IPS DF 19.7 (cell line): ENCODE results near the gene FBLN5.

Experiments
- DNase-seq: peaks from one replicate; pipeline ENCODE4 v3.0.0-alpha.2; 2013; ENCODE audit warnings: low read depth, low spot score

Gene FBLN5

GRCh38 chr14:91829511-91829910 lies 118.0 kb downstream of the FBLN5 start:
- no peak for DNase-seq

- DNase-seq, result no peak
Observed at GRCh38 chr14:91827746-91828145, 119.7 kb downstream of the FBLN5 start.
